Osteoblast (primary cell): Measurements from ENCODE around the gene SARS2. TPM values are rescaled to one million over a fixed set of nuclear protein-coding genes. Genes with fewer than 3 reads are reported as not detected.
"Not testable (repeated sequence)": the region's sequence is repeated elsewhere in the genome, so short reads cannot be mapped to it uniquely, and the experiment has no call there.

Experiments used
- DNase-seq: peaks from one replicate; pipeline ENCODE4 v3.0.0; 2011; ENCODE audit warnings: low spot score, mixed read lengths; ENCODE audit not compliant: insufficient read length; ENCODE audit errors: missing footprints
- H2AFZ ChIP-seq: 2 replicates; pipeline ENCODE4 v1.6.0; 2011; ENCODE audit warnings: mild to moderate bottlenecking, low read length
- H3K27ac ChIP-seq: 2 replicates; pipeline ENCODE4 v1.5.1; 2011; ENCODE audit warnings: mild to moderate bottlenecking, low read depth, low read length, moderate library complexity
- H3K27me3 ChIP-seq: 2 replicates; pipeline ENCODE4 v1.6.0; 2012; ENCODE audit warnings: mild to moderate bottlenecking, control low read depth, inconsistent platforms, low read length, moderate library complexity; ENCODE audit not compliant: insufficient read depth
- H3K36me3 ChIP-seq: 2 replicates; pipeline ENCODE4 v1.5.1; 2011; ENCODE audit warnings: mild to moderate bottlenecking, low read length, control low read depth, moderate library complexity; ENCODE audit not compliant: insufficient read depth
- H3K4me1 ChIP-seq: 2 replicates; pipeline ENCODE4 v1.5.1; 2011; ENCODE audit warnings: mild to moderate bottlenecking, low read length, control low read depth, moderate library complexity; ENCODE audit not compliant: insufficient read depth
- H3K4me2 ChIP-seq: 2 replicates; pipeline ENCODE4 v1.6.0; 2011; ENCODE audit warnings: mild to moderate bottlenecking, low read length; ENCODE audit not compliant: insufficient read depth
- H3K4me3 ChIP-seq: fragments of 200-600 bp; sonication (generic); 3 replicates; pipeline ENCODE4 v1.5.1; 2012; ENCODE audit warnings: mild to moderate bottlenecking, low read length, inconsistent platforms; ENCODE audit not compliant: insufficient read depth
- H3K79me2 ChIP-seq: 2 replicates; pipeline ENCODE4 v1.6.0; 2012; ENCODE audit warnings: mild to moderate bottlenecking, low read length, control low read depth, inconsistent platforms; ENCODE audit not compliant: insufficient read depth
- H3K9me3 ChIP-seq: 2 replicates; pipeline ENCODE4 v1.5.1; 2011; ENCODE audit warnings: low read depth, low read length, control low read depth
- H4K20me1 ChIP-seq: 2 replicates; pipeline ENCODE4 v1.6.0; 2012; ENCODE audit warnings: mild to moderate bottlenecking, low read length, control low read depth; ENCODE audit not compliant: insufficient read depth
- total RNA-seq: library from RNA; depleted of rRNA; stranded (reverse); fragments of >200 nt; gene quantifications from 2 replicates; pipeline ENCODE4 v1.2.3, GENCODE V29; 2012
- TF ChIP-seq, protein P1 (sequence below): IDR thresholded peaks from 2 replicates; pipeline ENCODE4 v1.5.1; 2011; ENCODE audit warnings: mild to moderate bottlenecking, low read depth, low read length, moderate library complexity; ENCODE audit errors: extremely low read depth

Gene SARS2
- total RNA-seq, 1 donor = 21.7 TPM

DNA sequence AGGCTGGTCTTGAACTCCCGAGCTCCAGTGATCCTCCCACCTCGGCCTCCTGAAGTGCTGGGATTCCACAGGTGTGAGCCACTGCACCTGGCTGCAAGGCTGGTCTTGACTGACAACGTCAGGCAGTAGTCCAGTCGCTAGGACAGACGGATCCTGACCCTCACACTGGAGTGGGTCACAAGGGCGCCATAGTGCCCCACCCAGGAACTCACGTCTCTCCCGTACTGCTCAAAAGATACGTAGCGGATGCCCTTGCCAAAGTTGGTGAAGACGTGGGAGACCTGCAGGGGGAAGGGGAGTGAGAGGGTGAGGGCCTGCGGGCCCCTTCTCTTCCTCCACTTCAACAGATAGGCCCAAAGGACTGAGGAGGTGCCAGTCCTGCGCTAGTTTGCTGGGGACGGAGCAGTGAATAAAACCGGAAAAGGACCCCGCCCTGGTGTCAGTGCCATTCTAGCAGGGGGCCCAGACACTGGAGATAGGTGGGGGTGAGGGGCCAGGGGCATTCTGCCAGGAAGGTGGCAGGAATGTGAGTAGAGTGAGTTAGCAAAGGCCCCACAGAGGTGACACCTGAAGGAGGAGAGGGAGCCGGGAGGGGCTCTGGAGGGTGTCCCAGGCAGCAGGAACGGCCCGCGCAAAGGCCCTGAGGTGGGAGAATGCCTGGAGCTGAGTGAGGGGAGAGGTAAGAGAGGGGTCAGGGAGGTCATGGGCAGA is 12.1 kb upstream of the SARS2 start:
- Histone ChIP-seq H3K27me3 (no peaks in the 10 kb centered on the region), H3K36me3 (peaks cover 10% of the 10 kb centered on the region), H3K9me3 (no peaks in the 10 kb centered on the region), H3K4me2 (no peak overlapping the region), H2AFZ (no peak overlapping the region), H3K4me1 (no peaks in the 10 kb centered on the region), H3K27ac (no peak overlapping the region), H4K20me1 (no peaks in the 10 kb centered on the region), H3K79me2 (no peaks in the 10 kb centered on the region), H3K4me3 (no peak overlapping the region)
- DNase-seq = peak; percentile 38
- TF ChIP-seq, protein P1, sequence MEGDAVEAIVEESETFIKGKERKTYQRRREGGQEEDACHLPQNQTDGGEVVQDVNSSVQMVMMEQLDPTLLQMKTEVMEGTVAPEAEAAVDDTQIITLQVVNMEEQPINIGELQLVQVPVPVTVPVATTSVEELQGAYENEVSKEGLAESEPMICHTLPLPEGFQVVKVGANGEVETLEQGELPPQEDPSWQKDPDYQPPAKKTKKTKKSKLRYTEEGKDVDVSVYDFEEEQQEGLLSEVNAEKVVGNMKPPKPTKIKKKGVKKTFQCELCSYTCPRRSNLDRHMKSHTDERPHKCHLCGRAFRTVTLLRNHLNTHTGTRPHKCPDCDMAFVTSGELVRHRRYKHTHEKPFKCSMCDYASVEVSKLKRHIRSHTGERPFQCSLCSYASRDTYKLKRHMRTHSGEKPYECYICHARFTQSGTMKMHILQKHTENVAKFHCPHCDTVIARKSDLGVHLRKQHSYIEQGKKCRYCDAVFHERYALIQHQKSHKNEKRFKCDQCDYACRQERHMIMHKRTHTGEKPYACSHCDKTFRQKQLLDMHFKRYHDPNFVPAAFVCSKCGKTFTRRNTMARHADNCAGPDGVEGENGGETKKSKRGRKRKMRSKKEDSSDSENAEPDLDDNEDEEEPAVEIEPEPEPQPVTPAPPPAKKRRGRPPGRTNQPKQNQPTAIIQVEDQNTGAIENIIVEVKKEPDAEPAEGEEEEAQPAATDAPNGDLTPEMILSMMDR = no peak

DNA sequence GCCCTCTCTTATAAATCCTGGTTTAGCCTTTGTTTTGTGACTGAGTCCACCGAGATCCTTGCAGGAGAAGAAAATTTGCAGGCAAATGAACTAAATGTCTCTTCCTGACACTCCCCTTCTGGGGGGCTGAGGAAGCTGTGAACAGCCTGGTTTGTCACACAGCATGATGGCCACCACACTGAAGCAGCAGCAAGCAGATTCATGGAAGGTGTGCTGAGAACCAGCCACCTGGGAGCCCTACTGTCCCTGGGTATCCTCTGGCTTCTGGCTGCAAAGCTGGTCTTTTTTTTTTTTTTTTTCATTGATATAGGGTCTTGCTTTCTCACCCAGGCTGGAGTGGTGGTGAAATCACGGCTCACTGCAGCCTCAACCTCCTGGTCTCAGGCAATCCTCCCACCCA is 11.4 kb upstream of the SARS2 start:
- no peaks in the 10 kb centered on the region for H3K79me2 ChIP-seq
- no peak overlapping the region for H3K4me2 ChIP-seq
- no peak overlapping the region for H3K27ac ChIP-seq
- TF ChIP-seq, protein P1 = no peak
- DNase-seq = peak; percentile 50
- no peaks in the 10 kb centered on the region for H3K27me3 ChIP-seq
- no peaks in the 10 kb centered on the region for H4K20me1 ChIP-seq
- H2AFZ ChIP-seq = no peak overlapping the region
- no peaks in the 10 kb centered on the region for H3K4me1 ChIP-seq
- H3K9me3 ChIP-seq = no peaks in the 10 kb centered on the region
- no peak overlapping the region for H3K4me3 ChIP-seq
- H3K36me3 ChIP-seq = peaks cover 10% of the 10 kb centered on the region

DNA sequence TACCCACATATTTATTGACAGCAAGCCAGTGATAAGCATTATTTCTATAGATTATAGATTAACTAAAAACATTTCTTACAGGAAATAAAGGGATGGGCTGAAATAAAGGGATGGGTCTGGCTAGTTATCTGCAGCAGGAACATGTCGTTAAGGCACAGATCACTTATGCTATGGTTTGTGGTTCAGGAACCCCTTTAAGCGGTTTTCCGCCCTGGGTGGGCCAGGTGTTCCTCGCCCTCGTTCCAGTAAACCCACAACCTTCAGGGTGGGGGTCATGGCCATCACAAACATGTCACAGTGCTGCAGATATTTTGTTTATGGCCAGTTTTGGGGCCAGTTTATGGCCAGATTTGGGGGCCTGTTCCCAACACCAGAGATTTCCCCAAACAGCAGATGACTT is 10.9 kb upstream of the SARS2 start:
- not testable (repeated sequence) for DNase-seq, H3K4me2 ChIP-seq, H3K9me3 ChIP-seq, H3K4me1 ChIP-seq, H3K79me2 ChIP-seq, H3K36me3 ChIP-seq, H4K20me1 ChIP-seq, H2AFZ ChIP-seq, H3K27me3 ChIP-seq, H3K27ac ChIP-seq, H3K4me3 ChIP-seq

DNA sequence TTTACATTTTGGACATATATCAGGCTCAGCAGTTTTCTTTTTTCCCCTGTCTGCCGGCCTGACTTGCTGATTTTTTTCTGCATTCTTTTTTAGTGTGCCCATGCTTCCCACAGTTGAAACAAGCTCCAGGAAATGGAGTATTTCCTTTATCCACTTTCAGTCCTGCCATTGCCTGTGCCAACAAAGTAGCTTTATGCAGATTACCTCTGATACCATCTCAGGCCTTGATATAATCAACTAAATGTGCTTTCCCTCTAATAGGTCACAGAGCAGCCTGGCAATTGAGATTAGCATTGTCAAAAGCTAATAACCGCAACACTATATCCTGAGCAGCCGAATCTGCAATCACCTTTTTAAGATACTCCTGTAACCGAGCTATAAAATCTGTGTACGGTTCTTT is 9.4 kb upstream of the SARS2 start:
- Histone ChIP-seq H3K4me2 (no peak overlapping the region), H3K36me3 (peaks cover 11% of the 10 kb centered on the region), H3K4me1 (no peaks in the 10 kb centered on the region), H3K9me3 (no peaks in the 10 kb centered on the region), H3K27me3 (no peaks in the 10 kb centered on the region), H3K4me3 (no peak overlapping the region), H4K20me1 (no peaks in the 10 kb centered on the region), H3K79me2 (no peaks in the 10 kb centered on the region), H2AFZ (no peak overlapping the region), H3K27ac (no peak overlapping the region)
- no peak for DNase-seq
- TF ChIP-seq, protein P1 = no peak
